ENCODE data around the gene ARHGEF28.
A peak's percentile ranks its signal among the peaks of the same experiment; 100 is the strongest.

Gene ARHGEF28

DNA sequence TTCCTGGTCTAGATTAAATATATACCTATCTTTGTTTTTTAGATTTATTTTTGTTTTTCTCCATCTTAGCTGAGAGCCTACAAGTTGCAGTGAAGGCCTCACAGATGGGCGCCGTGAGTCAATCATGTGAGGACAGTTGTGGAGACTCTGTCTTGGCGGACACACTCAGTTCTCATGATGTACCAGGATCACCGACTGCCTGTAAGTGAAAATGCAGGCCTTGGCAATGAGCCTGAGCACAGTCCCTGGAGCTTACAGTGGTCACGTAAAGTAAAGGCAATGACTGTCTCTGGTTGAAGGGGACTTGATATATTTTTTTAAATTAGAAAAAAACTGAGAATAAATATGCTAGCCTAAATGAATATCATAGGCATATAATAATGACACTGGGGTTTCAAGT is 271.9 kb downstream of the ARHGEF28 start:
- Histone ChIP-seq H3K27ac (no peak overlapping the region), H3K36me3 (no peaks in the 10 kb centered on the region), H3K27me3 (ENCODE audit: insufficient read depth, low read depth, severe bottlenecking) (no peaks in the 10 kb centered on the region), H3K4me3 (ENCODE audit: low read depth, low read length) (no peak overlapping the region), H3K9me3 (ENCODE audit: severe bottlenecking) (no peaks in the 10 kb centered on the region)
- DNase-seq = no peak
- no peak for TF ChIP-seq CTCF (IDR thresholded peaks at IDR 0.05; ENCODE audit: low read depth, low read length)

GRCh38 chr5:73899055-73899454 is 273.1 kb downstream of the ARHGEF28 start:
- Histone ChIP-seq H3K9me3 (ENCODE audit: severe bottlenecking) (no peaks in the 10 kb centered on the region), H3K27me3 (ENCODE audit: insufficient read depth, low read depth, severe bottlenecking) (no peaks in the 10 kb centered on the region), H3K36me3 (no peaks in the 10 kb centered on the region), H3K27ac (no peak overlapping the region), H3K4me3 (ENCODE audit: low read depth, low read length) (no peak overlapping the region)
- no peak for TF ChIP-seq CTCF (IDR thresholded peaks at IDR 0.05; ENCODE audit: low read depth, low read length)
- DNase-seq = no peak

GRCh38 chr5:73899916-73900315 is 273.9 kb downstream of the ARHGEF28 start:
- Histone ChIP-seq H3K36me3 (no peaks in the 10 kb centered on the region), H3K9me3 (ENCODE audit: severe bottlenecking) (no peaks in the 10 kb centered on the region), H3K4me3 (ENCODE audit: low read depth, low read length) (no peak overlapping the region), H3K27ac (no peak overlapping the region), H3K27me3 (ENCODE audit: insufficient read depth, low read depth, severe bottlenecking) (no peaks in the 10 kb centered on the region)
- TF ChIP-seq CTCF (IDR thresholded peaks at IDR 0.05; ENCODE audit: low read depth, low read length) = no peak
- DNase-seq = no peak

GRCh38 chr5:73900566-73900965 is 274.6 kb downstream of the ARHGEF28 start:
- no peaks in the 10 kb centered on the region for H3K36me3 ChIP-seq
- no peak for DNase-seq
- no peak overlapping the region for H3K27ac ChIP-seq
- no peaks in the 10 kb centered on the region for H3K27me3 ChIP-seq (ENCODE audit: insufficient read depth, low read depth, severe bottlenecking)
- H3K4me3 ChIP-seq (ENCODE audit: low read depth, low read length) = no peak overlapping the region
- no peak for TF ChIP-seq CTCF (IDR thresholded peaks at IDR 0.05; ENCODE audit: low read depth, low read length)
- no peaks in the 10 kb centered on the region for H3K9me3 ChIP-seq (ENCODE audit: severe bottlenecking)

GRCh38 chr5:73901043-73901442 is 275.0 kb downstream of the ARHGEF28 start:
- no peaks in the 10 kb centered on the region for H3K27me3 ChIP-seq (ENCODE audit: insufficient read depth, low read depth, severe bottlenecking)
- no peak for TF ChIP-seq CTCF (IDR thresholded peaks at IDR 0.05; ENCODE audit: low read depth, low read length)
- H3K9me3 ChIP-seq (ENCODE audit: severe bottlenecking) = peaks cover under 1% of the 10 kb centered on the region
- H3K27ac ChIP-seq = no peak overlapping the region
- no peak overlapping the region for H3K4me3 ChIP-seq (ENCODE audit: low read depth, low read length)
- DNase-seq = no peak
- H3K36me3 ChIP-seq = no peaks in the 10 kb centered on the region

- Histone ChIP-seq H3K27me3 (ENCODE audit: insufficient read depth, low read depth, severe bottlenecking) (no peaks in the 10 kb centered on the region), H3K9me3 (ENCODE audit: severe bottlenecking) (peaks cover 4% of the 10 kb centered on the region), H3K4me3 (ENCODE audit: low read depth, low read length) (no peak overlapping the region), H3K36me3 (no peaks in the 10 kb centered on the region), H3K27ac (no peak overlapping the region)
- peak; percentile 21 for DNase-seq
- no peak for TF ChIP-seq CTCF (IDR thresholded peaks at IDR 0.05; ENCODE audit: low read depth, low read length)
These were observed 275.5 kb downstream of the ARHGEF28 start for GRCh38 chr5:73901455-73901854.
